ENCODE measurements around the gene CDS2. TPM values are rescaled to one million over a fixed set of nuclear protein-coding genes. Genes with fewer than 3 reads are reported as not detected.
A peak's percentile ranks its signal among the peaks of the same experiment; 100 is the strongest.

Gene CDS2
- total RNA-seq, 2 donors from 2014 or later = 31.7 to 44.3 TPM

DNA sequence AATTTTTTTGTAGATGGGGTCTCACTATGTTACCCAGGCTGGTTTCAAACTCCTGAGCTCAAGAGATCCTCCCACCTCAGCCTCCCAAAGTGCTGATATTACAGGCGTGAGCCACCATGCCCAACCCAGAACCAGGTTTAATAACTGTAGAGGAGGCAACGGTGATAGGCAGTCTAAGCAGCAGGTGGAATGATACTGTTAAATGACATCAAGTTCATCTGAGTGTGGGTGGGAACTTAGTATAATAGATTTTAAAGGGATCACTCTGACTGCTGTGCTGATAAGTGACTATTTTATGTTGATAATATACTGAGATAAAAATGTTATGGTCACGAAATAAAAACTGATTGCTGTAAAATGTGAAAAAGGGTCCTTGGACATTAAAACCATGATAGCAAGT, 38.1 kb upstream of the CDS2 start:
- no peaks in the 10 kb centered on the region for H3K4me1 ChIP-seq
- H3K9ac ChIP-seq (ENCODE audit: low read depth in 2 of 2, low read length in 2 of 2) = no peak overlapping the region
- TF ChIP-seq, protein P1, sequence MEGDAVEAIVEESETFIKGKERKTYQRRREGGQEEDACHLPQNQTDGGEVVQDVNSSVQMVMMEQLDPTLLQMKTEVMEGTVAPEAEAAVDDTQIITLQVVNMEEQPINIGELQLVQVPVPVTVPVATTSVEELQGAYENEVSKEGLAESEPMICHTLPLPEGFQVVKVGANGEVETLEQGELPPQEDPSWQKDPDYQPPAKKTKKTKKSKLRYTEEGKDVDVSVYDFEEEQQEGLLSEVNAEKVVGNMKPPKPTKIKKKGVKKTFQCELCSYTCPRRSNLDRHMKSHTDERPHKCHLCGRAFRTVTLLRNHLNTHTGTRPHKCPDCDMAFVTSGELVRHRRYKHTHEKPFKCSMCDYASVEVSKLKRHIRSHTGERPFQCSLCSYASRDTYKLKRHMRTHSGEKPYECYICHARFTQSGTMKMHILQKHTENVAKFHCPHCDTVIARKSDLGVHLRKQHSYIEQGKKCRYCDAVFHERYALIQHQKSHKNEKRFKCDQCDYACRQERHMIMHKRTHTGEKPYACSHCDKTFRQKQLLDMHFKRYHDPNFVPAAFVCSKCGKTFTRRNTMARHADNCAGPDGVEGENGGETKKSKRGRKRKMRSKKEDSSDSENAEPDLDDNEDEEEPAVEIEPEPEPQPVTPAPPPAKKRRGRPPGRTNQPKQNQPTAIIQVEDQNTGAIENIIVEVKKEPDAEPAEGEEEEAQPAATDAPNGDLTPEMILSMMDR (IDR thresholded peaks at IDR 0.05) = no peak
- H3K9me3 ChIP-seq = no peaks in the 10 kb centered on the region
- no peak for DNase-seq
- H3K27ac ChIP-seq = no peak overlapping the region
- no peak overlapping the region for H3K4me3 ChIP-seq
- no peaks in the 10 kb centered on the region for H3K36me3 ChIP-seq
- intact Hi-C loops (cut with DNase I) = no loop called here
- H3K27me3 ChIP-seq = no peaks in the 10 kb centered on the region

DNA sequence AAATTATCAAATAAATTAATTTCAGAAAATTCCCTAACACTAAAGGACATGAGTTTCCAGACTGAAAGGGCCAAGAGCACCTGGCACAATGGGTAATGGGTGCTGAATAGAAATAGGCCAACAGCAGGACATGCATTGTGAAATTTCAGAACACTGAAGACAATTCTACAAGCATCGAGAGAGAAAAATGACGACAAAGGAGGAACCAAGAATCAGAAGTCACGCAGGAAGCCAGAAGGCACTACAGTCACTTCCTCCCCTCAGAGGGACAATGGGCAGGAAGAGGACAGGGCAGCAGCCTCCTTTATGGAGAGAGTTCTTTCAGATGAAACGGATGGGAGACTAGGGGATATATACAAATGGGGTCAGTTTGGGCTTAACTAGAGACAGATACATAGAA, 36.6 kb upstream of the CDS2 start:
- H3K27ac ChIP-seq = peak overlapping the region; percentile 8
- H3K36me3 ChIP-seq = no peaks in the 10 kb centered on the region
- H3K4me3 ChIP-seq = no peak overlapping the region
- TF ChIP-seq, protein P1 (IDR thresholded peaks at IDR 0.05) = no peak
- no peak overlapping the region for H3K9ac ChIP-seq (ENCODE audit: low read depth in 2 of 2, low read length in 2 of 2)
- intact Hi-C loops (cut with DNase I) = loop anchor here (10.0 kb wide), 1 partner anchor 85 kb away; the partner anchor contains the start of gene SLC23A2
- no peaks in the 10 kb centered on the region for H3K9me3 ChIP-seq
- DNase-seq = no peak
- H3K27me3 ChIP-seq = no peaks in the 10 kb centered on the region
- no peaks in the 10 kb centered on the region for H3K4me1 ChIP-seq

DNA sequence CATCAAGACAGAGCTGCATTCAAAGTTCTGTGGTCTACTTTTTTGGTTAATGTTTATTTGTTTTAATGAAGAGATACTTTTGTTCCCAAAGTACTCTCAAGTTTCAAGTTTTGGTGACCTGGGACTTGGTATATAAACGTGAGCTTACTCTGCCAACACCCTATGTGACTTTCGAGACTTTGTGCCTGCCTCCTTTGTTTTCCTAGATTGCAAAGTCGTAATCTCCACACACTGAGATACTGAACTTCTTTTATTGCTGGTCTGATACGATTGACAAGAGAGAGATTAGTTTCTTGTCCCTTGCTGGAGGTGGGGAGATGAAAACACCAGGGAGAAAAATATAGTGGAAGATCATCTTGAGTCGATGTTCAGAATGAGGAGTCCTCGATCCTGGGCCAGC, 34.9 kb upstream of the CDS2 start:
- TF ChIP-seq, protein P1 (IDR thresholded peaks at IDR 0.05) = no peak
- no peak overlapping the region for H3K9ac ChIP-seq (ENCODE audit: low read depth in 2 of 2, low read length in 2 of 2)
- no peak for DNase-seq
- no peaks in the 10 kb centered on the region for H3K36me3 ChIP-seq
- H3K4me1 ChIP-seq = no peaks in the 10 kb centered on the region
- intact Hi-C loops (cut with DNase I) = loop anchor here (10.0 kb wide), 1 partner anchor 87 kb away; the partner anchor contains the start of gene SLC23A2
- H3K9me3 ChIP-seq = no peaks in the 10 kb centered on the region
- no peak overlapping the region for H3K4me3 ChIP-seq
- H3K27ac ChIP-seq = no peak overlapping the region
- no peaks in the 10 kb centered on the region for H3K27me3 ChIP-seq

DNA sequence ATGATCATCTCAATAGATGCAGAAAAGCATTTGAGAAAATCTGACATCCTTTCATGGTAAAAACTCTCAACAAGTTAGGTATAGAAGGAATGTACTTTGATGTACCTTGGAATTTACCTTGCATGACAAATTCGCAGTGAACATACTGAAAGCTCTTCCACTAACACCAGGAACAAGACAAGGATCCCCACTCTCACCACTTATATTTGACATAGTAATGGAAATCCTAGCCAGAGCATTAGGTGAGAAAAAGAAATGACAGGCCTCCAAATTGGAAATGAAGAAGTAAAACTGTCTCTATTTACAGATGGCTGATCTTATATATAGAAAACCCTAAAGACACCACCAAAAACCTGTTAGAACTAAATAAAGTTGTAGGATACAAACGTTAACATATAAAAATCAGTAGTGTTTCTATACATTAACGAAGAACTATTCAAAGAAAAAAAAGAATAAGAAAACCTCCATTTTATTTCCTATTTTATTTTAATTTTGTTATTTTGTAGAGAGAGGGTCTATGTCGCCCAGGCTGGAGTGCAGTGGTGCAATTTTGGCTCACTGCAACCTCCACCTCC, 34.0 kb upstream of the CDS2 start:
- Histone ChIP-seq H3K27me3 (no peaks in the 10 kb centered on the region), H3K4me3 (no peak overlapping the region), H3K36me3 (no peaks in the 10 kb centered on the region), H3K9me3 (no peaks in the 10 kb centered on the region), H3K27ac (no peak overlapping the region), H3K9ac (ENCODE audit: low read depth in 2 of 2, low read length in 2 of 2) (no peak overlapping the region), H3K4me1 (no peaks in the 10 kb centered on the region)
- TF ChIP-seq, protein P1 (IDR thresholded peaks at IDR 0.05) = no peak
- intact Hi-C loops (cut with DNase I) = loop anchor here (10.0 kb wide), 1 partner anchor 88 kb away; the partner anchor contains the start of gene SLC23A2
- DNase-seq = no peak

DNA sequence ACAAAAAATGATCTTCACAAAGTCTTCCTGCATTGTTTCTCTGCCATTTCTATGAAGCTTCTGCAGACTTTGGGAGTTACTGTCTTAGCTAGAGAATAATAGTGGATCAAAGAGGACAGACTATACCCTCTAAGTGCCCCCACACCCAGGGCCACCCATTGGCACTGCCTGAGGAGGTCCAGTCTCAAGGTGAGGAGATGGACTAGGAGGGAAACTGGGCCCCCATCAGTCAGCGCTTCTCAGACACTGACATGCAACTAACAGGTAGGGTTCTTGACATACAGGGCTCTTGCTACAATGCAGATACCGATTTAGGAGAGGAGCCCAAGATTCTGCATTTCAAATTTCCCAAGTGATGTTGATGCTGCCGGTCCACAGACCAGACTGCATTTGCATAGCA, 31.4 kb upstream of the CDS2 start:
- H3K27me3 ChIP-seq = no peaks in the 10 kb centered on the region
- TF ChIP-seq, protein P1 (IDR thresholded peaks at IDR 0.05) = no peak
- intact Hi-C loops (cut with DNase I) = loop anchor here (10.0 kb wide), 1 partner anchor 91 kb away; the partner anchor contains the start of gene SLC23A2
- H3K4me1 ChIP-seq = no peaks in the 10 kb centered on the region
- H3K9me3 ChIP-seq = no peaks in the 10 kb centered on the region
- H3K9ac ChIP-seq (ENCODE audit: low read depth in 2 of 2, low read length in 2 of 2) = no peak overlapping the region
- H3K4me3 ChIP-seq = no peak overlapping the region
- H3K36me3 ChIP-seq = no peaks in the 10 kb centered on the region
- no peak for DNase-seq
- H3K27ac ChIP-seq = no peak overlapping the region
